GM21723 (cell line): ENCODE results near the gene GPR146.
"Not testable (repeated sequence)": the region's sequence is repeated elsewhere in the genome, so short reads cannot be mapped to it uniquely, and the experiment has no call there.

Experiments used
- ATAC-seq: cut with Tn5 transposase; IDR thresholded peaks from one replicate; pipeline ENCODE4 v1.9.1; 2021; ENCODE audit warnings: mild to moderate bottlenecking, moderate library complexity; ENCODE audit not compliant: unreplicated experiment

Gene GPR146

GRCh38 chr7:1024876-1025742 lies 19.2 kb upstream of the GPR146 start:
- ATAC-seq = peak; percentile 3

- ATAC-seq = no peak
Measured at GRCh38 chr7:1025743-1026581, 18.4 kb upstream of the GPR146 start.

- no peak for ATAC-seq
Measured at GRCh38 chr7:1026721-1027161, 17.6 kb upstream of the GPR146 start.

GRCh38 chr7:1027242-1028043 lies 16.9 kb upstream of the GPR146 start:
- ATAC-seq = no peak

- ATAC-seq = peak; percentile 42
Measured at GRCh38 chr7:1028044-1028770, 16.1 kb upstream of the GPR146 start.

GRCh38 chr7:1028775-1029636 lies 15.3 kb upstream of the GPR146 start:
- ATAC-seq = peak; percentile 18

GRCh38 chr7:1029637-1030443 lies 14.5 kb upstream of the GPR146 start:
- no peak for ATAC-seq

- ATAC-seq = no peak
Measured at GRCh38 chr7:1030444-1031070, 13.8 kb upstream of the GPR146 start.

- ATAC-seq = no peak
Measured at GRCh38 chr7:1031716-1032455, 12.5 kb upstream of the GPR146 start.

- ATAC-seq = no peak
Measured at GRCh38 chr7:1032536-1033181, 11.7 kb upstream of the GPR146 start.

GRCh38 chr7:1033546-1034145 lies 10.7 kb upstream of the GPR146 start:
- ATAC-seq = no peak

- not testable (repeated sequence) for ATAC-seq
Measured at GRCh38 chr7:1034769-1035168, 9.6 kb upstream of the GPR146 start.

- ATAC-seq = not testable (repeated sequence)
Measured at GRCh38 chr7:1036164-1036928, 8.0 kb upstream of the GPR146 start.

GRCh38 chr7:1040233-1040632 lies 4.1 kb upstream of the GPR146 start:
- ATAC-seq = not testable (repeated sequence)

GRCh38 chr7:1040790-1041189 lies 3.6 kb upstream of the GPR146 start:
- no peak for ATAC-seq
